Psoas muscle (tissue), 8 donors: ENCODE results near the gene NAPA. TPM values are rescaled to one million over a fixed set of nuclear protein-coding genes. Genes with fewer than 3 reads are reported as not detected.

Source experiments
- ATAC-seq, 4 donors: fragments of 200-7000 bp; cut with Tn5 transposase; one replicate each; pipeline ENCODE4 v1.9.1; 2020; ENCODE audit warnings: moderate library complexity in 3 of 4, mild to moderate bottlenecking in 2 of 4
- DNase-seq, 2 donors: peaks; one replicate each; pipeline ENCODE4 v3.0.0-alpha.2; 2020
- H3K27ac ChIP-seq: fragments of 200-600 bp; one replicate; pipeline ENCODE4 v1.8.0; 2022
- H3K27me3 ChIP-seq, 3 donors: fragments of 200-600 bp in 1 of 3; one replicate each; pipeline versions ENCODE4 v1.6.1 to v1.8.0; 2013 to 2022; ENCODE audit warnings: low read length in 2 of 3, mild to moderate bottlenecking in 2 of 3, moderate library complexity in 1 of 3; ENCODE audit not compliant: insufficient read depth in 3 of 3
- H3K36me3 ChIP-seq, 2 donors: fragments of 200-600 bp in 1 of 2; one replicate each; pipeline versions ENCODE4 v1.6.1 to v1.8.0; 2013 to 2022; ENCODE audit warnings: low read depth in 1 of 2, mild to moderate bottlenecking in 1 of 2, moderate library complexity in 1 of 2; ENCODE audit not compliant: insufficient read depth in 1 of 2
- H3K4me1 ChIP-seq: fragments of 200-600 bp; one replicate; pipeline ENCODE4 v1.8.0; 2022
- H3K4me3 ChIP-seq: fragments of 200-600 bp; one replicate; pipeline ENCODE4 v1.8.0; 2022; ENCODE audit warnings: mild to moderate bottlenecking
- H3K9me3 ChIP-seq: fragments of 200-600 bp; one replicate; pipeline ENCODE4 v1.8.0; 2022
- CTCF ChIP-seq: fragments of 200-600 bp; IDR thresholded peaks from one replicate; pipeline ENCODE4 v1.8.0; 2022; ENCODE audit warnings: antibody characterized with exemption
- WGBS, 3 donors: extraction: QIAGEN DNeasy Blood & Tissue Kit; methylation state at CpG; one replicate each; pipeline versions ENCODE4 v1.1.6 to v1.1.7; 2013; 5-methylcytosine and 5-hydroxymethylcytosine counted together
- intact Hi-C, 2 donors: fragments of 100-400 bp; cut with DNase I; formaldehyde crosslinking; loops; one replicate each; pipeline versions ENCODE4 v1.11.0 to v1.14.2; 2022
- polyA plus RNA-seq, 3 donors: library from polyadenylated mRNA; stranded (reverse); fragments of 200-250 nt; gene quantifications; one replicate each; pipeline ENCODE4 v1.2.3, GENCODE V29; 2013
- total RNA-seq, 4 donors: library from RNA; stranded (reverse); fragmentation: NEBNext Ultra II Directional in 2 of 4; extraction: Animal tissue kit (Norgen Biotek cat#: 25700) in 2 of 4; gene quantifications; one replicate each; pipeline versions ENCODE4 v1.2.1 to v1.2.4, GENCODE V29; 2021 to 2023
- donor health status: healthy with polysubstance abuse.
- donor health status: DM: no; HTN: no; CAD: no; lungs with moderate emphysema.
- donor health status: Bipolar disorder and iron deficiency.
- donor health status: healthy.
- donor health status: DM: yes; HTN: yes; CAD: no.
- donor health status: DM: no; HTN: no; CAD: no.
- donor health status: DM: no; HTN: no; CAD: no.
- donor health status: DM: yes; HTN: yes; CAD: no.

Gene NAPA
- total and polyA plus RNA-seq, 7 donors, result 103 to 182 (median 124) TPM

GRCh38 chr19:47518854-47519253 is 4.0 kb upstream of the NAPA start:
- peaks cover 0 to 5% (median 1%) of the 10 kb centered on the region in 3 donors for H3K27me3 ChIP-seq
- no peaks in the 10 kb centered on the region for H3K9me3 ChIP-seq
- H3K27ac ChIP-seq, result no peak overlapping the region
- no peak overlapping the region for H3K4me3 ChIP-seq
- intact Hi-C loops, result loop anchor here (2.0 to 10.0 kb wide), 2 partner anchors 82 to 186 kb away; no protein-coding TSS in a partner anchor
- ATAC-seq, result no peak
- DNase-seq, result no peak
- no peaks in the 10 kb centered on the region for H3K36me3 ChIP-seq
- 70 to 78% (median 71%) methylated on average over 9 of the region's 9 CpGs for WGBS, 3 donors
- TF ChIP-seq CTCF, result no peak
- peaks cover 5% of the 10 kb centered on the region for H3K4me1 ChIP-seq

GRCh38 chr19:47518139-47518538 is 3.3 kb upstream of the NAPA start:
- no peaks in the 10 kb centered on the region for H3K9me3 ChIP-seq
- no peak for ATAC-seq
- 23 to 54% (median 24%) methylated on average over 4 of the region's 4 CpGs for WGBS, 3 donors
- no peak overlapping the region for H3K4me3 ChIP-seq
- H3K27me3 ChIP-seq, result peaks cover 0 to 2% (median 0%) of the 10 kb centered on the region in 3 donors
- intact Hi-C loops, result loop anchor here (2.0 to 10.0 kb wide), 2 partner anchors 81 to 187 kb away; no protein-coding TSS in a partner anchor
- no peak overlapping the region for H3K27ac ChIP-seq
- peak in 1 of 2 donors; percentile 26 for DNase-seq
- no peak for TF ChIP-seq CTCF
- H3K36me3 ChIP-seq, result no peaks in the 10 kb centered on the region
- peaks cover 10% of the 10 kb centered on the region for H3K4me1 ChIP-seq

GRCh38 chr19:47514151-47514868 is 553 bp downstream of the NAPA start:
- 2 to 5% (median 3%) methylated on average over 39 to 40 of the region's 40 CpGs for WGBS, 3 donors
- ATAC-seq (peak in 1 of 4 donors; percentile 1), DNase-seq (peak in 1 of 2 donors; percentile 64)
- TF ChIP-seq CTCF, result no peak
- Histone ChIP-seq H3K36me3 (no peaks in the 10 kb centered on the region), H3K27me3 (no peaks in the 10 kb centered on the region), H3K4me3 (peak overlapping the region; percentile 95), H3K27ac (peak overlapping the region; percentile 99), H3K4me1 (peaks cover 43% of the 10 kb centered on the region), H3K9me3 (no peaks in the 10 kb centered on the region)
- intact Hi-C loops, result loop anchor here (2.0 to 10.0 kb wide), 5 partner anchors 78 to 190 kb away; no protein-coding TSS in a partner anchor

- intact Hi-C loops, result loop anchor here (5.0 to 10.0 kb wide), 3 partner anchors 89 to 192 kb away; no protein-coding TSS in a partner anchor
- TF ChIP-seq CTCF, result no peak
- Histone ChIP-seq H3K27ac (peak overlapping the region; percentile 99), H3K9me3 (no peaks in the 10 kb centered on the region), H3K36me3 (no peaks in the 10 kb centered on the region), H3K4me3 (peak overlapping the region; percentile 95), H3K4me1 (peaks cover 57% of the 10 kb centered on the region), H3K27me3 (no peaks in the 10 kb centered on the region)
- DNase-seq (peak in 1 of 2 donors; percentile 40), ATAC-seq (no peak)
- WGBS, 3 donors, result 56 to 72% (median 58%) methylated on average over 8 of the region's 8 CpGs
These were observed 1.9 kb downstream of the NAPA start for GRCh38 chr19:47512948-47513319.
